ENCODE results near the gene TBX5.

Gene TBX5

GRCh38 chr12:114447799-114448617 is 42.1 kb upstream of the TBX5 start:
- TF ChIP-seq FOXM1 (IDR thresholded peaks at IDR 0.05; ENCODE audit: borderline replicate concordance, low read depth): no peak
- TF ChIP-seq EGR1 (IDR thresholded peaks at IDR 0.05): no peak
- TF ChIP-seq ZBTB7A (IDR thresholded peaks at IDR 0.05; ENCODE audit: low read depth): no peak
- TF ChIP-seq TCF12 (IDR thresholded peaks at IDR 0.05; ENCODE audit: low read depth): no peak
- TF ChIP-seq NFIC (IDR thresholded peaks at IDR 0.05): no peak
- no peak for TF ChIP-seq EP300 (IDR thresholded peaks at IDR 0.05; ENCODE audit: borderline replicate concordance)
- no peak for TF ChIP-seq MAX (IDR thresholded peaks at IDR 0.05)
- no peak for TF ChIP-seq CREB1 (IDR thresholded peaks at IDR 0.05; ENCODE audit: low read depth)
- TF ChIP-seq USF1 (IDR thresholded peaks at IDR 0.05): no peak
- no peak for TF ChIP-seq CEBPB (IDR thresholded peaks at IDR 0.05)
- no peak for TF ChIP-seq RAD21 (IDR thresholded peaks at IDR 0.05; ENCODE audit: low read depth)
- TF ChIP-seq REST (IDR thresholded peaks at IDR 0.05; ENCODE audit: low read depth): no peak
- TF ChIP-seq YY1 (IDR thresholded peaks at IDR 0.05; ENCODE audit: low read depth): no peak
- no peak for TF ChIP-seq TAF1 (IDR thresholded peaks at IDR 0.05; ENCODE audit: low read depth)
- no peak for TF ChIP-seq TEAD4 (IDR thresholded peaks at IDR 0.05)

- TF ChIP-seq TCF12 (IDR thresholded peaks at IDR 0.05; ENCODE audit: low read depth) (no peak), EP300 (IDR thresholded peaks at IDR 0.05; ENCODE audit: borderline replicate concordance) (no peak), FOXM1 (IDR thresholded peaks at IDR 0.05; ENCODE audit: borderline replicate concordance, low read depth) (no peak), TAF1 (IDR thresholded peaks at IDR 0.05; ENCODE audit: low read depth) (no peak), REST (IDR thresholded peaks at IDR 0.05; ENCODE audit: low read depth) (no peak), CREB1 (IDR thresholded peaks at IDR 0.05; ENCODE audit: low read depth) (no peak), YY1 (IDR thresholded peaks at IDR 0.05; ENCODE audit: low read depth) (no peak), TEAD4 (IDR thresholded peaks at IDR 0.05) (no peak)
These were observed 41.4 kb upstream of the TBX5 start for GRCh38 chr12:114447274-114447716.

GRCh38 chr12:114445401-114446323 is 39.7 kb upstream of the TBX5 start:
- TF ChIP-seq TEAD4 (IDR thresholded peaks at IDR 0.05) (no peak), MAX (IDR thresholded peaks at IDR 0.05) (no peak), ZBTB7A (IDR thresholded peaks at IDR 0.05; ENCODE audit: low read depth) (no peak), EGR1 (IDR thresholded peaks at IDR 0.05) (no peak), YY1 (IDR thresholded peaks at IDR 0.05; ENCODE audit: low read depth) (no peak), EP300 (IDR thresholded peaks at IDR 0.05; ENCODE audit: borderline replicate concordance) (no peak), REST (IDR thresholded peaks at IDR 0.05; ENCODE audit: low read depth) (no peak), CEBPB (IDR thresholded peaks at IDR 0.05) (no peak), TAF1 (IDR thresholded peaks at IDR 0.05; ENCODE audit: low read depth) (no peak), CREB1 (IDR thresholded peaks at IDR 0.05; ENCODE audit: low read depth) (no peak), NFIC (IDR thresholded peaks at IDR 0.05) (no peak), FOXM1 (IDR thresholded peaks at IDR 0.05; ENCODE audit: borderline replicate concordance, low read depth) (no peak), USF1 (IDR thresholded peaks at IDR 0.05) (no peak), TCF12 (IDR thresholded peaks at IDR 0.05; ENCODE audit: low read depth) (no peak), RAD21 (IDR thresholded peaks at IDR 0.05; ENCODE audit: low read depth) (no peak)
